ENCODE results near the gene YES1.

- TF ChIP-seq CTCF (optimal IDR thresholded peaks at IDR 0.05 in 1 of 3, IDR thresholded peaks at IDR 0.05 in 1 of 3, conservative IDR thresholded peaks at IDR 0.05 in 1 of 3; ENCODE audit: extremely low read depth in 1 of 3, insufficient read depth in 2 of 3, low read length in 3 of 3) (no peak), EZH2 (IDR thresholded peaks at IDR 0.05; ENCODE audit: low read length) (no peak)
Observed at GRCh38 chr18:805755-806110, 6.3 kb downstream of the YES1 start.

Measured in keratinocyte (primary cell).